ENCODE results near the gene GPR87. TPM values are rescaled to one million over a fixed set of nuclear protein-coding genes. Genes with fewer than 3 reads are reported as not detected.

Gene GPR87
- total and polyA plus RNA-seq, 9 of the 15 experiments (the other 6 are each of a cell fraction or from before 2014, with no cell fraction given) = not detected

DNA sequence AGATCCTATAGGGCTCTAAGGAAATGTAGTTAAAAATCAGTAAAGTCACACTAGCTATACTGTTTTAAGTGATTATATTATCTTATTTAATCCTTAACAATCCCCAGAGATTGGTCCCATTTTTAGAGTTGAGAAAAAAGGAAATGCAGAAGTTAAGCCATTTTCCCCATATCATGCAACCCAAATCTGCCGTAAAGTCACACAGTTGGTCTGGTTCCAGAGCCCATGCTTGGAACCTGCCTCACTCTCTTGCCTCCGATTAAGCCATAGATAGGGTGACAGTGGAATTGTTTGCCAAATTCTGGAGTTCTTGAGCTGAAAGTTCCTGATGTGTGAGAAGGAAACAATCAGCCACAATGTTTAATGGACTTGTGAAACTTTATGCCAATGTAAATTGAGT, 15.1 kb upstream of the GPR87 start:
- H3K4me3 ChIP-seq = no peak overlapping the region
- no peak overlapping the region for H3K9ac ChIP-seq (ENCODE audit: insufficient read depth in 1 of 2, low read depth in 2 of 2, low read length in 2 of 2)
- no peaks in the 10 kb centered on the region for H4K20me1 ChIP-seq (replicated peaks; ENCODE audit: control insufficient read depth, insufficient read depth, low read length)
- ChIA-PET CTCF (ENCODE audit: low intra/inter-chr PET ratio) (interaction anchor here (0.6 kb wide), 1 partner anchor 57 kb away, joined by 4 read pairs; no protein-coding TSS in a partner anchor), POLR2A (interaction anchor here (0.6 to 1.0 kb wide), 2 partner anchors 11 to 672 kb away, joined by 3 read pairs; no protein-coding TSS in a partner anchor)
- DNase-seq (ENCODE audit: extremely low read depth in 1 of 4, low spot score in 3 of 4) = no peak
- H3K79me2 ChIP-seq (ENCODE audit: control insufficient read depth, insufficient read depth, low read length) = no peaks in the 10 kb centered on the region
- no peak overlapping the region for H3K4me2 ChIP-seq (ENCODE audit: insufficient read depth, low read length)
- ATAC-seq = no peak
- TF ChIP-seq IFI16 (CRISPR knock-in tag; IDR thresholded peaks at IDR 0.05) (no peak), SMC3 (conservative IDR thresholded peaks at IDR 0.05; ENCODE audit: insufficient read depth, low read depth, low read length) (no peak), NUFIP1 (IDR thresholded peaks at IDR 0.05; ENCODE audit: partially characterized antibody) (no peak), ZC3H8 (IDR thresholded peaks at IDR 0.05) (no peak), HNRNPH1 (optimal IDR thresholded peaks at IDR 0.05; ENCODE audit: low read depth, low read length) (no peak), CBX2 (IDR thresholded peaks at IDR 0.05; ENCODE audit: insufficient read depth, low read length, poor library complexity, severe bottlenecking) (no peak), SRF (CRISPR knock-in tag; IDR thresholded peaks at IDR 0.05) (no peak), NFATC3 (IDR thresholded peaks at IDR 0.05) (no peak)
- H3K36me3 ChIP-seq (ENCODE audit: control insufficient read depth, insufficient read depth, low read length) = no peaks in the 10 kb centered on the region
- no peak overlapping the region for H3K27ac ChIP-seq (ENCODE audit: extremely low read depth, low read depth, low read length)
- intact Hi-C loops (cut with micrococcal nuclease) = no loop called here
- in situ Hi-C loops (cut with MboI) = no loop called here
- H3K27me3 ChIP-seq (ENCODE audit: control insufficient read depth in 2 of 2, insufficient read depth in 2 of 2, low read length in 2 of 2) = no peaks in the 10 kb centered on the region; a peak in 1 of 5 replicates
- no TSS peak for BruUV-seq (replicated peaks)
- H3K4me1 ChIP-seq (replicated peaks in 1 of 2; ENCODE audit: control insufficient read depth in 2 of 2, insufficient read depth in 2 of 2, low read length in 2 of 2) = no peaks in the 10 kb centered on the region
- no peaks in the 10 kb centered on the region for H3K9me3 ChIP-seq (replicated peaks; ENCODE audit: control insufficient read depth, insufficient read depth, low read depth, low read length)
- no peaks in the 10 kb centered on the region for H3K9me1 ChIP-seq (ENCODE audit: control insufficient read depth, insufficient read depth, low read length)
- no peak for FAIRE-seq
- 15% methylated on average over 2 of the region's 2 CpGs for WGBS (ENCODE audit: insufficient coverage, low coverage, missing lambda C conversion rate)
- no peak overlapping the region for H2AFZ ChIP-seq (ENCODE audit: low read depth, low read length)

All from K562 (cell line).